Activated CD4-positive, alpha-beta T cell treated with anti-CD3 and anti-CD28 coated beads, Interleukin-2, amount 10 ng/mL, durations not matched to agents 24 days and 14 days (primary cell): ENCODE measurements around the gene AQP5. TPM values are rescaled to one million over a fixed set of nuclear protein-coding genes. Genes with fewer than 3 reads are reported as not detected.

Experiments used
- DNase-seq: peaks from one replicate; pipeline ENCODE4 v3.0.0; 2022
- H3K27ac Mint-ChIP-seq: one replicate; pipeline ENCODE4 v1.8.0; 2022; ENCODE audit warnings: mild to moderate bottlenecking, mixed read lengths
- H3K27me3 Mint-ChIP-seq: one replicate; pipeline ENCODE4 v1.8.0; 2022; ENCODE audit warnings: mixed read lengths
- H3K36me3 Mint-ChIP-seq: one replicate; pipeline ENCODE4 v1.8.0; 2022; ENCODE audit warnings: low read depth, mild to moderate bottlenecking, mixed read lengths
- H3K4me1 Mint-ChIP-seq: one replicate; pipeline ENCODE4 v1.8.0; 2021; ENCODE audit warnings: mixed read lengths
- H3K4me3 Mint-ChIP-seq: one replicate; pipeline ENCODE4 v1.8.0; 2022; ENCODE audit warnings: mild to moderate bottlenecking, moderate library complexity, mixed read lengths
- H3K9me3 Mint-ChIP-seq: one replicate; pipeline ENCODE4 v1.8.0; 2021; ENCODE audit warnings: mixed read lengths
- intact Hi-C: fragments of 100-400 bp; cut with micrococcal nuclease; formaldehyde crosslinking; loops from one replicate; pipeline ENCODE4 v1.15.1; 2023
- total RNA-seq: library from RNA; stranded (reverse); gene quantifications from 2 replicates; pipeline ENCODE4 v1.2.3, GENCODE V29; 2022

Gene AQP5
- total RNA-seq, 1 donor from 2014 or later, result not detected

DNA sequence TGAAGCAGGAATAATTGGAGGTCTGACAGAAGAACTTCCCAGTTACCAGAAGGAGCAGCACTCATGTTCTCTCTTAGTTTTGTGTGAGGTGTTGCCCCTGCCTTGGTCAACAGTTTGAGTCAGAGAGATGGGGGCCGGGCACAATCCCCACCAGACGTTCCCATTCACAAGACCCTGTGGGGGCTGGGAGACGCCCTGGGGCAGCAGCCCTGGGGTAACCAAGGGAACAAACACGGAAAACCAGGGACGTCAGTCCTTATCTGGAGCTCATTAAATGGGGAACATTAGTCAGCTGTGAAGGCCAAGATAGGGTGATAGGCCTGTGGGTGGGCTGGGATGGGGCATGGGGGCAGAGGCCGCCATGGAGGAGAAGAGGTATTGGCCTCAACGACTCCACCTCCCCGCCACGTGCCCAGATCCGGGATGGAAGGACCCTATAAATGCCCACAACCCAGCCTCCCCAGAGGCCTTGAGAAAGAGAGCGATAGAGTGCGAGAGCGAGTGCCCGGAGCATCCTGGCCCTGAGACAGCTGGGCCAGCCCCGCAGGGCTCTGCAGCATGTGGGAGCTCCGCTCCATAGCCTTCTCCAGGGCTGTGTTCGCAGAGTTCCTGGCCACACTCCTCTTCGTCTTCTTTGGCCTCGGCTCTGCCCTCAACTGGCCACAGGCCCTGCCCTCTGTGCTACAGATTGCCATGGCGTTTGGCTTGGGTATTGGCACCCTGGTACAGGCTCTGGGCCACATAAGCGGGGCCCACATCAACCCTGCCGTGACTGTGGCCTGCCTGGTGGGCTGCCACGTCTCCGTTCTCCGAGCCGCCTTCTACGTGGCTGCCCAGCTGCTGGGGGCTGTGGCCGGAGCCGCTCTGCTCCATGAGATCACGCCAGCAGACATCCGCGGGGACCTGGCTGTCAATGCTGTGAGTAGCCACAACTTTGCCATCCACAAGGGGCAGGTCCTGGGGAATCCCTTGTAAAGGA, 11.1 kb upstream of the AQP5 start, which contains the start of gene AQP2:
Gene AQP2 (plus strand): TSS at position 465 of the 979 bp plus-strand sequence. CDS start 94 bp downstream, at position 559.
- no peak within 1 kb of the TSS for H3K27ac Mint-ChIP-seq
- peaks cover 5% of the 10 kb centered on the region for H3K4me1 Mint-ChIP-seq
- H3K9me3 Mint-ChIP-seq, result no peaks in the 10 kb centered on the region
- H3K27me3 Mint-ChIP-seq, result peaks cover 20% of the 10 kb centered on the region
- intact Hi-C loops, result no loop called here
- no peaks in the 10 kb centered on the region for H3K36me3 Mint-ChIP-seq
- no peak within 1 kb of the TSS for H3K4me3 Mint-ChIP-seq
- DNase-seq, result no peak

DNA sequence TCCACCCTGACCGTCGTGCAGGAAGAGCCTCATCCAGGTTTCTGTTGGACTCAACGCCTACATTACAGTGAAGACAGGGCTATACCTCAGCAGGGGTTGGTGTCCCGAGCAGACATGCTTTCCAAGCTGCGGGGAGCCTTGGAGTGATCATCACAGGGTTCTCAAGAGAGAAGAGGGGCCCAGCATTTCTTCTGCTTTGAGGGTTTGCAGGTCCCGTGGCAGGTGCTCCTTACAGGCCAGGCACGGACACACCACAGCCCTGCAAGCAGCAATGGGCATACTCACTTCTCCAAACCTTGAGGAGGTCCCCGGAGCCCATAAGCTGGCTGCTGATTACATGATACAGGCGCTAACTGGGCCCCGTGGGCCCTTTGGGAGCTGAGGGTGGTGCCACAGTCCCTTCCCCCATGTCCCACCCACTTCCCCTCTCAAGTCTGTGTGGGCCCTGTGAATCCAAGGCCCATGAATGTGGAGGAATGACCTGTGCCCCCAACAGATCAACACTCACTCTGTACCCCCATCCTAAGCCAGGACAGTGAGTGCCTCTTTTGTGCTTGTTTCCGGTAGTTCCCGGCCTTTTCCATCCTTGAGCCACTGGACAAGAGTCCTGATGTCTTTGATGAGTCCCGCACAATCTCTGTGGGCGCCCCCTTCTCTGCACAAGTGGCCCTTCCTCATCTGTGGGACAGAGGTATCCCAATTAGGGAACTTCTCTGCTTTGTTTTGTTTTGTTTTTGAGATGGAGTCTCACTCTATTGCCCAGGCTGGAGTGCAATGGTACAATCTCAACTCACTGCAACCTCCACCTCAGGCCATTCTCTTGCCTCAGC, 10.0 kb upstream of the AQP5 start:
- Mint-ChIP-seq H3K9me3 (no peaks in the 10 kb centered on the region), H3K27ac (no peak overlapping the region), H3K4me3 (no peak overlapping the region), H3K27me3 (peaks cover 27% of the 10 kb centered on the region), H3K36me3 (no peaks in the 10 kb centered on the region), H3K4me1 (no peaks in the 10 kb centered on the region)
- no peak for DNase-seq
- intact Hi-C loops, result no loop called here

DNA sequence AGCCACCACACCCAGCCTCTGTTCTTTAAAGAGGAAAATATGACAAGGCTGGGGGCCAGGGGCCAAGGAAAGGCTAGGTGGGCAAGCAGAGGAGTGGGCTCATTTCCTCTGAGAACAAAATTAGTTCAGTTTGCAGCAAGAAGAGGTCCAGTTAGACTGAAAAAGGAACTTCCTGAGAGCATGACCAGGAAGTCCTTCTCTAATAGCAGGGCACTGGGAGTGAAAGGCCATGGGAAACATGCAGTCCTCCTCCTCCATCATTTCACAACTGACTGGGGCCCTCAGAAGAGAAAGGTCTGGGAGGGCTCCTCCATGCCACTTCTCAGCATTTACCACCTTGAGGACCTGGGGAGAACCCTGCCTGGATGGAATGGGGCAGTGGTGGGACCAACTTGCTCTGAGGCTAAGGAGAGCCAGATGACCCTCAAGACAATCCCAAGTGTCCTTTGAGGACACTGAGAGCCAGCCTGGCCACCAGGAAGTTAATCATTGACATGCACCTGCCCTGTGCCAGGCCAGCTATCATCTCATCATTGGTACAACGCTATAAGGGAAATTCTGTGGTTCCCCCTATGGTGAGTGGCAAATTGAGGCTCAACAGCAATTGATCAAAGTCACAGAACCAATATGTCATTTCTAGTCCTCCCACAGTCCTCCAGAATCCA, 9.1 kb upstream of the AQP5 start:
- Mint-ChIP-seq H3K27me3 (peaks cover 35% of the 10 kb centered on the region), H3K9me3 (no peaks in the 10 kb centered on the region), H3K27ac (no peak overlapping the region), H3K4me3 (no peak overlapping the region), H3K4me1 (no peaks in the 10 kb centered on the region), H3K36me3 (no peaks in the 10 kb centered on the region)
- no peak for DNase-seq
- intact Hi-C loops, result no loop called here

DNA sequence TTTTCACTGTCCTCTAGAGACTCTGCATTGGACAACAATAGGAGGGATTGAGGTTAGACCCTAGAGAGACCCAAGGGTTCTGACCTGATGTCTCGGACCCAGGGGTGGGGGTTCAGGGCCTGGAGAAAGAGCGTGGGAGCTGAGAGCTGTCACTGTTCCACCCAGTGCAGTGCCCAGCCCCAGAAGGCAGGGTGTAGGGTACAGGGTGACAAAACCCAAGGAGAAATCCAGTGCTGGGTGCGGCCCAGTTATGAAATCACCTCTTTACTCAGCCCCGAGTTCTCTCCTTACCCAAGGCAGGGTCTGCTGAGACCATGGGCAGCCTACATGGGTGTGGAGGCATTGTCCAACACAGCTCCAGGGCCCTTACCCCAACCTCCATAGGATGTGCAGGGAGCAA, 8.5 kb upstream of the AQP5 start:
- no peaks in the 10 kb centered on the region for H3K4me1 Mint-ChIP-seq
- H3K36me3 Mint-ChIP-seq, result no peaks in the 10 kb centered on the region
- H3K4me3 Mint-ChIP-seq, result no peak overlapping the region
- no peak overlapping the region for H3K27ac Mint-ChIP-seq
- no peak for DNase-seq
- H3K27me3 Mint-ChIP-seq, result peaks cover 41% of the 10 kb centered on the region
- intact Hi-C loops, result no loop called here
- no peaks in the 10 kb centered on the region for H3K9me3 Mint-ChIP-seq

DNA sequence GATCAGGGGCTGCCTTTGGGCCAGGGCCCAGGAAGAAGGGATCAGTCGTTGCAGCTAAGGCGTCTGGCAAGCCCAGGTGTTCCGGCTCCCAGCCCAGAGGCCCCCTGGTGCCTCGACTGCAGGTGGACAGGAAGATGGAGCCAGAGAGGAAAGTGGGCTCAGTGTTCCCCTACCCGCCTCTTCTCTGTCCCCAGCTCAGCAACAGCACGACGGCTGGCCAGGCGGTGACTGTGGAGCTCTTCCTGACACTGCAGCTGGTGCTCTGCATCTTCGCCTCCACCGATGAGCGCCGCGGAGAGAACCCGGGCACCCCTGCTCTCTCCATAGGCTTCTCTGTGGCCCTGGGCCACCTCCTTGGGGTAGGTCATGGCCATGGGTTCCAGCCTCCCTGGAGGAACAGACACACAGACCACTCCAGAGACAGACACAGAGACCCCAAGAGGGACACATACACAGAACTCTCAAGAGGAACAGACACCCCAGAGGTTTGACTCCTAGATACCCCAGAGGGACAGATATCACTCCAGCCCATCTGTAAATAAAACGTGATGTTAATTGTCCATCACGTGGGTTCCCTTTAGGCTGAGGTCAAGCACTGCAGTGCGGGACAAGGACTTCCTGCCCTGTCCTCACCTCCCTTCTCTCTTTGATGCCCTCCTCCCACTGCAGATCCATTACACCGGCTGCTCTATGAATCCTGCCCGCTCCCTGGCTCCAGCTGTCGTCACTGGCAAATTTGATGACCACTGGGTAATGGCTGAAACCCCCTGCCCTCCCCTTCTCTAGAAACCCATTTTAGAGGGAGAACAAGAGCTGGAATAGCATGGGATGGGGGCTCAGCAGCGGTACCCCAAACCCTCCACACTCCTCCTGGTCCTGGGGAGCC, 7.5 kb upstream of the AQP5 start:
- no peaks in the 10 kb centered on the region for H3K9me3 Mint-ChIP-seq
- no peaks in the 10 kb centered on the region for H3K4me1 Mint-ChIP-seq
- H3K4me3 Mint-ChIP-seq, result no peak overlapping the region
- no peaks in the 10 kb centered on the region for H3K36me3 Mint-ChIP-seq
- DNase-seq, result no peak
- H3K27ac Mint-ChIP-seq, result no peak overlapping the region
- peaks cover 47% of the 10 kb centered on the region for H3K27me3 Mint-ChIP-seq
- intact Hi-C loops, result no loop called here

DNA sequence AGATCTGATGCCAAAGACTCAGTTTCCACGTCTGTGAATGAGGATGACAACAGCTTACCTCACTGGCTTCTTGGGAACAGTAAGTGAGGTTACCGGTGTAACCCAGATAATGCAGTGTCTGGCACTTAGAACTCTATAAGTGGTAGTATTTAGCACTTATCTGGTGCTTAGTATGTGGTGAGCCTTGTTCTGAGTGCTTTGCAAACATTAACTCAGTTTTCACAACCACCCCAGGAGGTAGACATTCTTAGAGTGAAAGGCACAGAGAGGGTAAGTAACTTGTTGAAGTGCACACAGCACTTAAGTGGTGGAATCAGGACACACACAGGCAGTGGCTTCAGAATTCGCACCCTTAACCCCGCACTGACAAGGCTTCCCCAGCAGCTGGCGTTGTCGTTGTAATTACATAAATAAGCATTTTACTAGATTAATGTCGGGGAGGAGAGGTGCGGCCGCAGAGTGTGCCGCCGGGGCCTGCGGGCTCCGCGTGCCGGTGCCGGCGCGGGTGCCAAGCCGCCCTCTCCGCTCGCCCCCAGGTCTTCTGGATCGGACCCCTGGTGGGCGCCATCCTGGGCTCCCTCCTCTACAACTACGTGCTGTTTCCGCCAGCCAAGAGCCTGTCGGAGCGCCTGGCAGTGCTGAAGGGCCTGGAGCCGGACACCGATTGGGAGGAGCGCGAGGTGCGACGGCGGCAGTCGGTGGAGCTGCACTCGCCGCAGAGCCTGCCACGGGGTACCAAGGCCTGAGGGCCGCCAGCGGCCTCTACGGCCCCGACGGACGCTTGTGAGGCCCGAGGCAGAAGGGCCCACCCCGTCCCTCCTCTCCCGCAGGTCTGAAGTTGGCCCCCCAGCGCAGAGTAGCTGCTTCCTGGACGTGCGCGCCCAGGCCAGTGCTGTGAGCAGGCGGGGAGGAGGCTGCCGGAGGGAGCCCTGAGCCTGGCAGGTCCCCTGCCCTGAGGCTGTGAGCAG, 6.5 kb upstream of the AQP5 start:
- H3K27ac Mint-ChIP-seq, result no peak overlapping the region

DNA sequence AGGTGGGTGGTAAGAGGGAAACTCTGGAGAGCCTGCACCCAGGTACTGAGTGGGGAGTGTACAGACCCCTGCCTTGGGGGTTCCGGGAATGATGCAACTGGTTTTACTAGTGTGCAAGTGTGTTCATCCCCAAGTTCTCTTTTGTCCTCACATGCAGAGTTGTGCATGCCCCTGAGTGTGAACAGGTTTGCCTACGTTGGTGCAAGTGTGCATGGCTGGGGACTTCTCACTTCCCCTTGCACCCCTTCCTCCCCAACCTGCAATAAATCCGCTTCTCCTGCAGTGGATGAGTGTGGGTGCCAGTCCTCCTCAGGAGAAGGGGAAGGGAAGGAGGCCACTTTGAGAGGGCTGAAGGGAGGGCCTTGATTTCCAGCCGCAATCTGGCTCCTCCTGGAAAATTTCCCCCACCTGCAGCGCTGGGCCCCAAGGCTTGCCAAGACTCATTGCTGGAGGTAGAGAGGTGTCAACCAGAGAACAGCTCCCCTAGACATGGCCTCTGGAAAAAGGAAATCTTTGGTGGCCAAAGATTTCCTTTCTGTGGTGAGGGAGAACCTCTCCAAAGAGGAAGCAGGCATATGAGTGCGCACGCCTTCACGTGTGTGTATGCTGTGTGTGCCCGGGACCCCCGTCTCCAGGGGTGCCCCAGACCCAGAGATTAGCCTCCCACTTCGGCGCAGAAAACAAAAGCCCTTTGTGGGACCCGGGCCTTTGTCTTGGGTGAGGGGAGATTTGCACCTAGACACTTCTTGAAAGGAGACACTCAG, 5.6 kb upstream of the AQP5 start:
- H3K27ac Mint-ChIP-seq, result no peak overlapping the region
- peaks cover 61% of the 10 kb centered on the region for H3K27me3 Mint-ChIP-seq
- H3K4me1 Mint-ChIP-seq, result peaks cover 4% of the 10 kb centered on the region
- DNase-seq, result no peak
- H3K4me3 Mint-ChIP-seq, result no peak overlapping the region
- intact Hi-C loops, result no loop called here
- H3K9me3 Mint-ChIP-seq, result no peaks in the 10 kb centered on the region
- H3K36me3 Mint-ChIP-seq, result no peaks in the 10 kb centered on the region

More for the DNA sequence above, 6.5 kb upstream of the AQP5 start:
- no peaks in the 10 kb centered on the region for H3K4me1 Mint-ChIP-seq
- H3K9me3 Mint-ChIP-seq, result no peaks in the 10 kb centered on the region
- H3K4me3 Mint-ChIP-seq, result no peak overlapping the region
- intact Hi-C loops, result no loop called here
- H3K27me3 Mint-ChIP-seq, result peaks cover 54% of the 10 kb centered on the region
- H3K36me3 Mint-ChIP-seq, result no peaks in the 10 kb centered on the region
- no peak for DNase-seq

DNA sequence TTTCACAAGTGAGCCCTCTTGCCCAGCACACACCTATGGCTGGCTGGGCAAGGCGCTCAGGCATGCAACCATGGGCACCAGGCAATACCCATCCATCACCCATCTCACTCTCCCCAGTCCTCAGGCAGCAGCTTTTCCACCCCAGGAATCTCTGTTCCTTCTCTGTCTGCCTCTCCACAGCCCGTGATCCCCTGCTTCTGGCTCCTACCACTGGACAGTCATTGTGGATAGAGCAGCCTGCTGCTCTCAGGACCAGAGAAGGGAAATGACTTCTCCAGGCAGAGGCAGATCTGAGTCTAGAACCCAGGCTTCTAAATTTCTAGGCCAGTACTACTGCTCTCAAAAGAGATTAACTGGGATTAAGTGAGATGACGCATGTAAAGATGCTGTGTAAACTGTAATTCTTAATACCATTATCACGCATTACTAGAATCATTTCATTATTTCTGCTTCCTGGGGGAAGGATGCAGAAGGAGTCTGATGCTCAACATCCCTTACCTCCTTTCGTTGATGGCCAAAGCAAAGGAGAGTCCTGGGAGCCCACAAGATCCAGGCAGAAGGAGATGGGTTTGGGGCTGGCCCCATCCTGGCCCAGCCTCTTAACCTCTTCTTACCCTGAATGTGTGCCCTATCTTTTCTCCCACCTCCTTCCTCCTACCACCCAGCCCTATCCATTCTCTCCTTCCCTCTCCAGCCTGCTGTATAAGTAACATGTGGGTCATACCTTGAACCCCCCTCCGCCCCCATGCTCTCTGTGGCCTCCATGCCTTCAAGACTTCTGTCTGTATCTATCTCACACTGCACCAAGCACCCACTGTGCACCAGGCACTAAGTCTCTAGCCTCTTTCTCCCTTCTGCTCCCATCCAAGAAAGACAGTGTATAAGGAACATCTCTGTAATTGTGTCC, 4.8 kb upstream of the AQP5 start:
- no peak overlapping the region for H3K4me3 Mint-ChIP-seq
- no peak for DNase-seq
- intact Hi-C loops, result no loop called here
- peaks cover 4% of the 10 kb centered on the region for H3K4me1 Mint-ChIP-seq
- H3K27me3 Mint-ChIP-seq, result peaks cover 61% of the 10 kb centered on the region
- H3K27ac Mint-ChIP-seq, result no peak overlapping the region
- H3K36me3 Mint-ChIP-seq, result no peaks in the 10 kb centered on the region
- H3K9me3 Mint-ChIP-seq, result no peaks in the 10 kb centered on the region

DNA sequence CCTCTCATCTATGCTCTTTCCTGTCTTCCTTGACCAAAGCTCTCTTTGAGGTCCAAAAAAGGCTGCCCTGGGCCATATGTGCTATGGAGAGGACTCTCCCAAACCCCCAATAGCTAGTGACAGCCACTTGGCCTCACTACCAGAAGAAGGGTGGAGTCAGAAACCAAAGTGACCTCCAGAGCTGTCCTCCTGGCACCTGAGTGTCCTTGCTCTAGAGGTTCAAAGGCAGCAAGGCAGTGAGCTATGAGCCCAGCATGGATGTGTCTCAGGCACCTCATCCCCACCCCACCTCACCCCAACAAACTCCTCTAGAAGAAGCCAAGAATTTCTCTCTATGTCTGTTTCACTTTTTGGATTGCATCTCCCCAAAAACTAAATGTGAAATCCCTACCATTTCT, 4.1 kb upstream of the AQP5 start:
- peaks cover 64% of the 10 kb centered on the region for H3K27me3 Mint-ChIP-seq
- no peak overlapping the region for H3K27ac Mint-ChIP-seq
- H3K4me3 Mint-ChIP-seq, result no peak overlapping the region
- no peaks in the 10 kb centered on the region for H3K36me3 Mint-ChIP-seq
- no peak for DNase-seq
- intact Hi-C loops, result no loop called here
- peaks cover 4% of the 10 kb centered on the region for H3K4me1 Mint-ChIP-seq
- no peaks in the 10 kb centered on the region for H3K9me3 Mint-ChIP-seq

DNA sequence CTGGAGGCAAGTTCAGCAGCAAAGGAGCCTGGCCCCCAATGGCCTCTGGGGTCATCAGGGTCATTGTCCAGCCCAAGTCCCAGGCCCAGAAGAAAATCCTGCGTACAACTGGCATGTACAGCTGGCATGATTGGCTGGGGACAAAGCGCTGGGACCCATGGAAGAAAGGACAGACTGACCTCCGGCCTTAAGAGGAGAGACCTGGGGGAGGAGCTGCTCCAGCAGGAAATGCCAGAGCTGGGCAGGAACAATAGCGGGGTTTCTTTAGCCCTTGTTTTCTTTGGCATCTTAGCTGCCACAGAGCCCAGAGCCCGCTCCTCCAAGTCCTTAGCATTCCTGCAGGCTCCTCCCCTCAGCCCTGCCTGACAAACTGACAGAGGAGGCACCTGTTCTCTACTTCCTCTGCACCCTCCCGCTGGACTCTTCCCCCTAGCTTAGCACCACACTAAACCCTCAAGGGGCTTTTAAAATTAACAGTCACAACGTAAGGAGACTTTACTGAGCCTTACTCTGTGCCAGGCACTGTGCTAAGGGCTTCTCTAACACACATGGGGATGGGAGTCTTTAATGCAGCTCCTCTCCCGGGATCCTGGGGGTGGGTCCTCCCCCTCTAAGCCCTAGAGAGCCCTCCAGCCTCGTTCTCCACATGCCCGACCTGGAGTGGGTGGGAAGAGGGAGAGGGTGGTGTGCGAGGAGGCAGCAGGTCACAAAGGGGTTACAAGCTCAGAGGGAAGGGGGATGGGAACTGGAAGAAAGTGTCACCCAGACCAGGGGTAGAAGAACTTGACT, 1.8 kb upstream of the AQP5 start:
- intact Hi-C loops, result no loop called here
- Mint-ChIP-seq H3K4me1 (peaks cover 4% of the 10 kb centered on the region), H3K4me3 (peak overlapping the region; percentile 7), H3K36me3 (no peaks in the 10 kb centered on the region), H3K27me3 (peaks cover 73% of the 10 kb centered on the region), H3K9me3 (no peaks in the 10 kb centered on the region), H3K27ac (no peak overlapping the region)
- no peak for DNase-seq
